Sigmoid colon (tissue), 4 donors: ENCODE data around the gene RIMS4.

Experiments
- CTCF ChIP-seq, 4 experiments: fragments of 450-650 bp in 3 of 4; fragments of 200-600 bp in 1 of 4; IDR thresholded peaks; one replicate each; pipeline ENCODE4 v1.5.1; 2016 to 2019; ENCODE audit warnings: antibody characterized with exemption in 4 of 4, mild to moderate bottlenecking in 3 of 4, moderate library complexity in 2 of 4
- EP300 ChIP-seq, 4 donors: sonication (generic); formaldehyde crosslinking; IDR thresholded peaks; one replicate each; pipeline ENCODE4 v1.6.1; 2017; ENCODE audit warnings: antibody characterized with exemption in 4 of 4

GRCh38 chr20:44746367-44747165, 63.8 kb downstream of the RIMS4 start:
- TF ChIP-seq EP300 (IDR thresholded peaks at IDR 0.05) (no peak), CTCF (IDR thresholded peaks at IDR 0.05) (no peak)
